ENCODE measurements around the gene ZFP92.

DNA sequence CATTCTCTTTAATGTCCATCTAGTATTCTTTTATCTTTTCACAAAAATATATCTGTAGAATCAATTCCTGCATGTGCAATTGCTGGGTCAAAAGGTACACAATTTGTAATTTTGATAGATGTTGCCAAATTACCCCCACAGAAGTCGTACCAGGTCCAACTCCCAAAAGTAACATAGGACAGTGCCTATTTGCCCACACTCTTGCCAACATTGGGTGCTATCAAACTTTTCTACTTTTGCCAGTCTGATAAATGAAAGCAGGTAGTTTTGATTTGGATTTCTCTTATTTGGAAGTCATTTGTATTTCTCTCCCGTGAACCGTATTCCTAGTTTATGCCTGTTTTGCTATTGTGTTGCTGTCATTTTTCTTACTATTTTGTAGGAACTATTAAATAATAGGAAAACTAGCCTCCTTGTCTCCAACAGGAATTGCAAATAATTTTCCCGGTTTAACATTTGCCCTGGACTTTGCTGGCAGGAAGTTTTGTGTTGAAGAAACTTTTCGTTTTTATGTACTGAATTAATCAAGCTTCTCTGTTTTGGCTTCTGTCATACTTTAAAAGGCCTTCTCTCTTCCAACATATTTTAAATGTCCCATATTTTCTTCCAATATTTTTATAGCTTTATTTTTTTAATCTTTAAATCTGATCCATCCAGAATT, 44.3 kb upstream of the ZFP92 start:
- TF ChIP-seq, protein P1, sequence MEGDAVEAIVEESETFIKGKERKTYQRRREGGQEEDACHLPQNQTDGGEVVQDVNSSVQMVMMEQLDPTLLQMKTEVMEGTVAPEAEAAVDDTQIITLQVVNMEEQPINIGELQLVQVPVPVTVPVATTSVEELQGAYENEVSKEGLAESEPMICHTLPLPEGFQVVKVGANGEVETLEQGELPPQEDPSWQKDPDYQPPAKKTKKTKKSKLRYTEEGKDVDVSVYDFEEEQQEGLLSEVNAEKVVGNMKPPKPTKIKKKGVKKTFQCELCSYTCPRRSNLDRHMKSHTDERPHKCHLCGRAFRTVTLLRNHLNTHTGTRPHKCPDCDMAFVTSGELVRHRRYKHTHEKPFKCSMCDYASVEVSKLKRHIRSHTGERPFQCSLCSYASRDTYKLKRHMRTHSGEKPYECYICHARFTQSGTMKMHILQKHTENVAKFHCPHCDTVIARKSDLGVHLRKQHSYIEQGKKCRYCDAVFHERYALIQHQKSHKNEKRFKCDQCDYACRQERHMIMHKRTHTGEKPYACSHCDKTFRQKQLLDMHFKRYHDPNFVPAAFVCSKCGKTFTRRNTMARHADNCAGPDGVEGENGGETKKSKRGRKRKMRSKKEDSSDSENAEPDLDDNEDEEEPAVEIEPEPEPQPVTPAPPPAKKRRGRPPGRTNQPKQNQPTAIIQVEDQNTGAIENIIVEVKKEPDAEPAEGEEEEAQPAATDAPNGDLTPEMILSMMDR (IDR thresholded peaks at IDR 0.05) = no peak
- TF ChIP-seq POLR2A (IDR thresholded peaks at IDR 0.05) = no peak

All from testis (tissue), 2 donors.